Lung (tissue), 12 donors: ENCODE results near the gene CANT1. TPM values are rescaled to one million over a fixed set of nuclear protein-coding genes. Genes with fewer than 3 reads are reported as not detected.

Experiments
- ATAC-seq: fragments of 200-7000 bp; cut with Tn5 transposase; one replicate; pipeline ENCODE4 v1.9.1; 2020; ENCODE audit warnings: moderate number of reproducible peaks; ENCODE audit not compliant: insufficient read depth, low FRiP score
- DNase-seq, 3 donors: peaks; one replicate each; pipeline ENCODE4 v3.0.0-alpha.2; 2013 to 2017
- H3K27ac ChIP-seq, 2 donors: one replicate each; pipeline ENCODE4 v1.5.1; 2013; ENCODE audit warnings: mild to moderate bottlenecking in 2 of 2, moderate library complexity in 2 of 2, control low read depth in 1 of 2, inconsistent platforms in 1 of 2, low read depth in 1 of 2, low read length in 1 of 2
- H3K27me3 ChIP-seq, 3 donors: one replicate each; pipeline ENCODE4 v1.5.1; 2013; ENCODE audit warnings: low read length in 2 of 3; ENCODE audit not compliant: control insufficient read depth in 3 of 3, insufficient read depth in 3 of 3
- H3K36me3 ChIP-seq, 4 donors: one replicate each; pipeline ENCODE4 v1.5.1; 2013; ENCODE audit warnings: low read length in 4 of 4, mild to moderate bottlenecking in 1 of 4, moderate library complexity in 1 of 4; ENCODE audit not compliant: control insufficient read depth in 4 of 4, insufficient read depth in 4 of 4
- H3K4me1 ChIP-seq, 5 donors: one replicate each; pipeline ENCODE4 v1.5.1; 2013; ENCODE audit warnings: low read length in 5 of 5, mild to moderate bottlenecking in 2 of 5, moderate library complexity in 1 of 5; ENCODE audit not compliant: control insufficient read depth in 5 of 5, insufficient read depth in 5 of 5
- H3K4me3 ChIP-seq: one replicate; pipeline ENCODE4 v1.5.1; 2013; ENCODE audit warnings: mild to moderate bottlenecking, control low read depth, moderate library complexity
- H3K9ac ChIP-seq, 2 donors: one replicate each; pipeline ENCODE4 v1.5.1; 2013; ENCODE audit warnings: low read length in 2 of 2, control low read depth in 1 of 2; ENCODE audit not compliant: insufficient read depth in 1 of 2
- H3K9me3 ChIP-seq, 4 donors: one replicate each; pipeline ENCODE4 v1.5.1; 2013; ENCODE audit warnings: low read length in 3 of 4, mild to moderate bottlenecking in 1 of 4, moderate library complexity in 1 of 4; ENCODE audit not compliant: control insufficient read depth in 4 of 4, insufficient read depth in 3 of 4
- WGBS, 2 donors: extraction: QIAGEN DNeasy Blood & Tissue Kit; methylation state at CpG; one replicate each; pipeline ENCODE4 v1.1.7; 2013; 5-methylcytosine and 5-hydroxymethylcytosine counted together
- polyA plus RNA-seq, 2 donors: library from polyadenylated mRNA; stranded (reverse); fragments of 200-250 nt; gene quantifications; one replicate each; pipeline ENCODE4 v1.2.1, GENCODE V29; 2013
- total RNA-seq, 2 donors: library from RNA; depleted of rRNA in 1 of 2; stranded (reverse); fragments of >200 nt in 1 of 2; gene quantifications; one replicate each; pipeline ENCODE4 v1.2.1, GENCODE V29; 2014 to 2021
- TF ChIP-seq, protein P1 (sequence below): IDR thresholded peaks from 2 replicates; pipeline ENCODE4 v1.5.1; 2012; ENCODE audit warnings: mild to moderate bottlenecking; ENCODE audit errors: control extremely low read depth, extremely low read depth
- donor health status: control.
- donor health status: control.
- donor health status: Bipolar disorder and iron deficiency.
- donor health status: healthy.
- donor health status: DM: yes; HTN: yes; CAD: no.

Gene CANT1
- total and polyA plus RNA-seq, 4 donors, result 8.5 to 75.8 (median 48.7) TPM

DNA sequence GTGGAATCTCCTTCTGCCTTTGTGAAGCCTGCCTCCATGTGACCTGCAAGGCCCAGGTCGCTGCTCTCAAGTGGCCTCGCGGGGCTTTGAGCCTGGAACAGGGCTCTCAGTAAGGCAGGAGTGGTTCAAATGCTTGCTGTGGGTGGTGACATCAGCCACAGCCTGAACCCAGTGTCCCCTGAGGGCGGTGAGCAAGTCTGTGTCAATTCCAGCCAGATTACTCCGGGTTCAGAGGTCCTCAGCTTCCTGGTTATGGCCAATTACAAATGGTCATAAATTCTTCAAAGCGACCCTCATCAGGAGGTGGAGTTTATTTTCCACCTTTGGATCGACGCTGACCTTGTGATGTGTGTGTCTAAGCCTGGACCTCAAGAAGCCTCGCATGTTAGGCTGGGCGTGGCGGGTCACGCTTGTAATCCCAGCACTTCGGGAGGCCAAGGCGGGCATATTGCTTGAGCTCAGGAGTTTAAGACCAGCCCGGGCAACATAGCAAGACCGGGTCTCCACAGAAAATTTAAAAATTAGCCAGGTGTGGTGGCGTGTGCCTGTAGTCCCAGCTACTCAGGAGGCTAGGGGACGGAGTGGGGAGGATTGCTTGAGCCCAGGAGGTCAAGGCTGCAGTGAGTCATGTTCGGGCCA, 47.1 kb downstream of the CANT1 start:
- Histone ChIP-seq H3K36me3 (peaks cover 0 to 6% (median 0%) of the 10 kb centered on the region in 4 donors), H3K4me1 (peaks cover 0 to 11% (median 5%) of the 10 kb centered on the region in 5 donors), H3K4me3 (no peak overlapping the region), H3K9ac (no peak overlapping the region), H3K27ac (no peak overlapping the region), H3K9me3 (no peaks in the 10 kb centered on the region), H3K27me3 (no peaks in the 10 kb centered on the region)
- ATAC-seq (no peak), DNase-seq (no peak)
- WGBS, 2 donors, result 81 to 88% methylated on average over 19 of the region's 19 CpGs
- TF ChIP-seq, protein P1, sequence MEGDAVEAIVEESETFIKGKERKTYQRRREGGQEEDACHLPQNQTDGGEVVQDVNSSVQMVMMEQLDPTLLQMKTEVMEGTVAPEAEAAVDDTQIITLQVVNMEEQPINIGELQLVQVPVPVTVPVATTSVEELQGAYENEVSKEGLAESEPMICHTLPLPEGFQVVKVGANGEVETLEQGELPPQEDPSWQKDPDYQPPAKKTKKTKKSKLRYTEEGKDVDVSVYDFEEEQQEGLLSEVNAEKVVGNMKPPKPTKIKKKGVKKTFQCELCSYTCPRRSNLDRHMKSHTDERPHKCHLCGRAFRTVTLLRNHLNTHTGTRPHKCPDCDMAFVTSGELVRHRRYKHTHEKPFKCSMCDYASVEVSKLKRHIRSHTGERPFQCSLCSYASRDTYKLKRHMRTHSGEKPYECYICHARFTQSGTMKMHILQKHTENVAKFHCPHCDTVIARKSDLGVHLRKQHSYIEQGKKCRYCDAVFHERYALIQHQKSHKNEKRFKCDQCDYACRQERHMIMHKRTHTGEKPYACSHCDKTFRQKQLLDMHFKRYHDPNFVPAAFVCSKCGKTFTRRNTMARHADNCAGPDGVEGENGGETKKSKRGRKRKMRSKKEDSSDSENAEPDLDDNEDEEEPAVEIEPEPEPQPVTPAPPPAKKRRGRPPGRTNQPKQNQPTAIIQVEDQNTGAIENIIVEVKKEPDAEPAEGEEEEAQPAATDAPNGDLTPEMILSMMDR, result no peak

DNA sequence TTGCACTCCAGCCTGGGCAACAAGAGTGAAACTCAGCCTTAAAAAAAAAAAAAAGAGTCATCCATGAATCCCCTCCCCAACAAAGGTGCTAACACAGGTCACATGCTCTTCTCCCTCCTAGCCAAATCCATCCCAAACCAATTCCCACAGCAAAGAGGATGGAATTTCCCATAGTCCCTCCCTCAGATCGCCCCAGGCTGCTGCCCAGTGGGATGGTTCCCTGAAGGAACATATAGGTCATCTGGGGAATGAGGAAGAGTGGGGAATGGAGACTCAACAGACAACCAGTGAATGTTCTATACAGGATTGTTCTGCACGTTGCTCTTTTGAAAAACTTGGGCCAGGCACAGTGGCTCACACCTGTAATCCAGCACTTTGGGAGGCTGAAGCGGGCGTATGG, 48.0 kb downstream of the CANT1 start:
- Histone ChIP-seq H3K4me3 (no peak overlapping the region), H3K9ac (no peak overlapping the region), H3K36me3 (peaks cover 0 to 5% (median 0%) of the 10 kb centered on the region in 4 donors), H3K27ac (no peak overlapping the region), H3K4me1 (peaks cover 0 to 16% (median 2%) of the 10 kb centered on the region in 5 donors), H3K27me3 (no peaks in the 10 kb centered on the region), H3K9me3 (no peaks in the 10 kb centered on the region)
- WGBS, 2 donors, result 95 to 96% methylated on average over 4 of the region's 4 CpGs
- ATAC-seq (no peak), DNase-seq (no peak)
- TF ChIP-seq, protein P1, result no peak

DNA sequence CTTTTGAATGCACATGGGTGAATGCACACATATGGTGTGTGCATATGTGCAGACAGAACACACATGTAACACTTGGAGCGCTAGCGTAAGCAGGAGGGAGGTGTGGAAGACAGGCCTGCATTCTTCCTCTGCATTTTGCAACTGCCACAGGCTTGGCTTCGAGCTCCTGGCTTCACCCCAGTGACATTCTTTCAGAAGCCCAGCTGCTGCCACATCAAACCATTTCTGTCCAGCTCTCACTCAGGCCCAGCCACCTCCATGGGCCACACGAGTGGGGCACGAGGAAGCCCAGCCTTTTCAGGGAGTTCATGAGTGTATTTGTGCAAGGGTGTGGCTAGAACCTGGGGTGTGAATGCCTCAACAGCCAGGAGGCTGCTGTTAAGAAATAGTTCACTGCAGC, 48.6 kb downstream of the CANT1 start:
- TF ChIP-seq, protein P1, result no peak
- peak overlapping the region; percentile 6 to 11 for H3K27ac ChIP-seq

More for the DNA sequence above, 48.6 kb downstream of the CANT1 start:
- no peaks in the 10 kb centered on the region for H3K9me3 ChIP-seq
- H3K4me3 ChIP-seq, result no peak overlapping the region
- H3K9ac ChIP-seq, result peak overlapping the region in 1 of 2 donors; percentile 9
- 52 to 63% methylated on average over 5 of the region's 5 CpGs for WGBS, 2 donors
- H3K27me3 ChIP-seq, result no peaks in the 10 kb centered on the region
- H3K4me1 ChIP-seq, result peaks cover 0 to 17% (median 2%) of the 10 kb centered on the region in 5 donors
- DNase-seq (peak; percentile 61 to 84 (median 63)), ATAC-seq (no peak)
- H3K36me3 ChIP-seq, result peaks cover 0 to 3% (median 0%) of the 10 kb centered on the region in 4 donors
